SKM-1 (cell line): Measurements from ENCODE around the gene ANAPC5.
"Not testable (repeated sequence)": the region's sequence is repeated elsewhere in the genome, so short reads cannot be mapped to it uniquely, and the experiment has no call there.

ENCODE experiments used
- DNase-seq: peaks from one replicate; lab custom pipeline; 2025; ENCODE audit not compliant: unreplicated experiment; lab: John Stamatoyannopoulos, UW

The ANAPC5 gene

DNA sequence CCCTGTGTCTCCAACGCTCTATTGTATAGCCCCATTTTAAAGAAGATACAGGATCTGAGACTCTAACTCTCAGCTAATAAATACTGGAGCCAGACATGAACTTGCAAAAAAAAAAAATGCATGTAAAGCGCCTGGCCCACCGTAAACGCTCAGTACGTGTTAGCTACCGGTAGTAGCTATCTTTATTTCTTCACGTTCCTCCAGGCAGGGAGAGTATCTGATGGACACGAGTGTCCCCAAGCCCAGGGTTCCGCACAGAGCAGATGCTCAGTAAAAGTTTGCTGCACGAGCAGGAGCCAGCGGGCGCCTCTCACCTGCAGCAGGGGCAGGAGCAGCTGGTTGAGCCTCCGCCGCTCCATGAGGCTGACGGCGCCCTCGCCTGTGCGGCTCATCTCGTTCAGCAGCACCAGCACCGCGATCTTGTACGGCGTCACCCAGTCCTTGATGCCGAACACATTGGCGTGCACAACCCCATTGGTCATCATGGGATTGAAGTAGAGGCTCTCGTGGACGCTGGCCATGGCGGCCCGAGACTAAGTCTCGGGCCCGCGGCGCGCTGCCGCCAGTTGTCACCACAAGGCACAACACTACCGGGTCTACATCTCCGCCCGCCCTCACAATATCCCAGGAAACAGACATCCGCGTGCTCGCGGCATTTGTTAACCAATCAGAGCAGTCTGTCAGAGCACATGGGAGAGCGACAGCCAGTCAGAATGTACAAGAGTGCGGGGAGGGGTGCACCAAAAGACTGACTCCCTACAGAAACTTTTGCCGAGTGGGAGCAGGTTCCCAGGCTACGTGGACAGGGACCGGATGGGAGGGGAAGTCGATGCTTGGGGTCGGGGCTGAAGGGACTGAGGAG lies at the start of gene ANAPC5:
ANAPC5 (minus strand) TSS at position 592 of the 862 bp plus-strand sequence; CDS start at position 521, 71 bp downstream.
- DNase-seq = peak; percentile 80

- DNase-seq = no peak
Observed at GRCh38 chr12:121400332-121401139, 48.3 kb upstream of the ANAPC5 start.

- peak; percentile 85 for DNase-seq
Observed at GRCh38 chr12:121399391-121400331, 47.5 kb upstream of the ANAPC5 start, which contains the start of gene RNF34. Gene RNF34, plus strand, starts transcription at chr12:121400118. Its CDS starts 95 bp downstream, at chr12:121400213.

DNA sequence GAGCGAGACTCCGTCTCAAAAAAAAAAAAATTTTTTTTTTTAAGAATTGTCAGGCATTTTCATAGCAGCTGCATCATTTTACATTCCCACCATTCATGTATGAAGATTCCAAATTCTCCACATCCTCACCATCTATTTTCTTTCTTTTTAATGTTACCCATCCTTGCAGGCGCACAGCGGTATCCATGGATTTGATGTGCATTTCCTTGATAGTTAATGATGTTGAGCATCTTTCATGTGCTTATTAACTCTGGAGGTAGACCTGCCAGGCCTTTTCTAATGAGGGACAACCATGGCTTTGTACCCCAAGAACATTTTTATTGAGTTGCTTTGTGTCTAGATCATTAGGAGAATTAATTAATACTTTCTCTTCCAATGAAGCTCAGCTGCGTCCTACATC lies 46.1 kb upstream of the ANAPC5 start:
- no peak for DNase-seq

DNA sequence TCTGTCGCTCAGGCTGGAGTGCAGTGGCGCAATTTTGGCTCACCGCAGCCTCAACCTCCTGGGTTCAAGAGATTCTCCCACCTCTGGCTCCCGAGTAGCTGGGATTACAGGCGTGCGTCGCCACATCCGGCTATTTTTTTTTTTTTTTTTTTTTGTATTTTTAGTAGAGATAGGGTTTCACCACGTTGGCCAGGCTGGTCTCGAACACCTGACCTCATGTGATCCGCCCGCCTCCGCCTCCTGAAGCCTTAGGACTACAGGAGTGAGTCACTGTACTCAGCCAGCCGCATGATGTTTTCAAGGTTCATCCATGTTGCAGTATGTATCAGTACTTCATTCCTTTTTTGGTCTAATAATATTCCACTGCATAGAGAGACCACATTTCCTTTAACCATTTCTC lies 45.3 kb upstream of the ANAPC5 start:
- DNase-seq = no peak

DNA sequence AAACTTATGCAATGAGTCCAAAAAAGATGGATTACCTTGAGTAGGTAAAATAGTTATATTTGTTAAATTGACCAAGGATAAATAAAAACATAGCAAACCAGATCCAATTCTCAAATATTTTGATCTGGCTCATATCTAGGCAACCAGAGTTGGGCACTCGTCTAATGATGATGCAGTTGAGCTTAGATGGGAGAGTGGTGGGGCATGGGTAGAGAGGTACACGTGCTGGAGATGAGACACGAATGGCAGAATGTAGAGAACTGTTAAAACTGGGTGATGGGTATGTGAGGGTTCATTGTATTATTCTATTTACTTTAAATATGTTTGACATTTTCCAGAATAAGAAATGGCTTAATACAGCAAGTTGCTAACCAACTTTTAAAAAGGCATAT lies 40.1 kb upstream of the ANAPC5 start:
- DNase-seq = no peak

GRCh38 chr12:121391619-121392324 lies 39.6 kb upstream of the ANAPC5 start:
- no peak for DNase-seq

DNA sequence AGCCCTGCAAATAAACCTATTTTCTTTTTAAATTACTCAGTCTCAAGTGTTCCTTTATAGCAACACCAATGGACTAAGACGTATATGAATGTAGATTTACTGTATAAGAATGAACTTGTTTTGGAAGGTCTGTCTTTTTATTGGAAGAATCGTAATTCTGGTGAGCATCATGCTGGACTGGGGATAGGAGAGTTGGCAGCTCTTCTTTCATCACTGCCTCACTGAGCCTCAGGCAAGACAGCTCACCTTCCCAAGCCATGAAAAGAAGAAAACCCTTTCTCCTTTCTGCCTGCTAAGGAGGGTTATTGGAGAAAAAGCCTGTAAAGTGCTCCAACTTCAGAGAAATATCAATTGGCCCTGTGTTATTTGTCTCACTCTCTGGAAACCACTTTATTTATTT lies 38.6 kb upstream of the ANAPC5 start:
- DNase-seq = no peak

- DNase-seq = no peak
Observed at GRCh38 chr12:121388421-121388981, 36.3 kb upstream of the ANAPC5 start.

- DNase-seq = not testable (repeated sequence)
Observed at GRCh38 chr12:121384891-121385290, 32.7 kb upstream of the ANAPC5 start.

DNA sequence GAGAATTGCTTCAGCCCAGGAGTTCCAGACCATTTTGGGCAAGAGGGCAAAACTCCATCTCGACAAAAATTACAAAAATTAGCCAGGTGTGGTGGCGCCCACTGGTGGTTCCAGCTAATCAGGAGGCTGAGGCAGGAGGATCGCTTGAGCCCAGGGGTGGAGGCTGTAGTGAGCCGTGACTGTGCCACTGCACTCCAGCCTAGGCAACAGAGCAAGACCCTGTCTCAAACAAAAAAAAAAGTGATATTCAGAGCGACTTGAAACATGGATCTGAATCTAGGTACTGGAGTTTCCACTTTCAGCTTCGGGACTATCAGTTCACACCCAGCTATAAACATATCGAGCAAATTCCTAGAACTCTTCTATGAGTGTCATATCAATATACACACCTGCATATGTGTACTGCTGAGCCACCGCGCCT lies 31.4 kb upstream of the ANAPC5 start:
- DNase-seq = no peak

DNA sequence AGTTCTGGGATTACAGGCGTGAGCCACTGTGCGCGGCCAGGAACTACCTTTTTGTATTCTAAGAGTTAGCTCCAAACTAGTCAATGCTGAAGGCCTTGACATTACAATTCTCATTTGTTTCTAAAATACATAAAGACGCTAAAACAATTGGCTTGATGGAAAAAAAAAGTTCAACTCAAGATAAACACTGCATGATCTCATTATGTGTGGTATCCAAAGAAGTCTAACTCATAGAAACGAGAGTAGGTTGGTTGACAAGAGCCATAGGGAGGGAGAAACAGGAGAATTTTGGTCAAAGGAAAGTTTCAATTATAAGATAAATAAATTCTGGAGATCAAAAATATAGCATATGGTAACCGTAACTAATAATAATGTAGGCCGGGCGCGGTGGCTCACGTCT lies 27.7 kb upstream of the ANAPC5 start:
- no peak for DNase-seq

DNA sequence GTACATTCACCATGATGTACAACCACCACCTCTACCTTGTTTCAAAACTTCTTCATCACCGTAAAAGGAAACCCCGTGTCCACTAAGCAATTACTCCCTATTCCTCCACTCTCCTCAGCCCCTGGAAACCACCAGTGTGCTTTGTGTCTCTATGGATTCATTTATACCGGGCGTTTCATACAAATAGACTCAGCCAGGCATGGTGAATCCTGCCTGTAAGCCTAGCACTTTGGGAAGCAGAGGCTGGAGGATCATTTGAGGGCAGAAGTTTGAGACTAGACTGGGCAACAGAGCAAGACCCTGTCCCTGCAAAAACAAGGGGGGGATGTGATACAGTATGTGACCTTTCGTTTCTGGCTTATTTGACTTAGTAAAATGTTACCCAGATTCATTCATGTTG lies 26.5 kb upstream of the ANAPC5 start:
- no peak for DNase-seq

GRCh38 chr12:121376754-121377697 lies 24.8 kb upstream of the ANAPC5 start:
- no peak for DNase-seq

DNA sequence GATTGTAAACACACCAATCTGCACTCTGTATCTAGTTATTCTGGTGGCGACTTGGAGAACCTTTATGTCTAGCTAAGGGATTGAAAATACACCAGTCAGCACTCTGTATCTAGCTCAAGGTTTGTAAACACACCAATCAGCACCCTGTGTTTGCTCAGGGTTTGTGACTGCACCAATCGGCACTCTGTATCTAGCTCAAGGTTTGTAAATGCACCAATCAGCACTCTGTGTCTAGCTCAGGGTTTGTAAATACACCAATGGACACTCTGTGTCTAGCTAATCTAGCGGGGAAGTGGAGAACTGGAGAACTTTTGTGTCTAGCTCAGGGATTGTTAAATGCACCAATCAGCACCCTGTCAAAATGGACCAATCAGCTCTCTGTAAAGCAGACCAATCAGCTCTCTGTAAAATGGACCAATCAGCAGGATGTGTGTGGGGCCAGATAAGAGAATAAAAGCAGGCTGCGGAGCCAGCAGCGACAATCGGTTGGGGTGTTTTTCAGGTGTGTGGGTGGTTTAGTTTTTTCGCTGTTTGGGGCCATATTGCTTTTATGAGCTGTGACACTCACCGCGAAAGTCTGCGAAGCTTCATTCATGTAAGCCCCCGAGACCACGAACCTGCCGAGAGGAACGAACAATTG lies 22.9 kb upstream of the ANAPC5 start:
- DNase-seq = not testable (repeated sequence)

GRCh38 chr12:121374336-121374735 lies 22.1 kb upstream of the ANAPC5 start:
- DNase-seq = not testable (repeated sequence)

GRCh38 chr12:121373755-121374154 lies 21.5 kb upstream of the ANAPC5 start:
- no peak for DNase-seq

GRCh38 chr12:121371404-121371803 lies 19.2 kb upstream of the ANAPC5 start:
- no peak for DNase-seq
